Measurements from ENCODE around the gene UROC1. TPM values are rescaled to one million over a fixed set of nuclear protein-coding genes. Genes with fewer than 3 reads are reported as not detected.

Gene UROC1
- total RNA-seq, 1 donor from 2014 or later = not detected

DNA sequence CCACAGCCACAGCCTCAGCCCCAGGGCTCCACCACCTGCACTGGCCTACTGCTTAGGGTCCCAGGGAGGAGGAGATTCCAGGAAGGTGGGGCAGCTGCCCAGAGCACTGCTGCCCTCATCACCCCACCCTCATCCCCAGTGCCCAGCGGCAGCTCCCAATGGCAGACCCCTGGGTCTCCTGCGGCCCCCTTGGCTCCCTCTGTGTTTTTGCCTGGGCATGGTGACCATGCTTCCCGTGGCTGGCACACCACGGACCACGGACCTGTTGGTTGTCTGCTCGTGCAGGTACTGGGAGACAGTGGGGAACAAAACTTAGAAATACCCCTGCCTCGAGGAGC lies 9.1 kb upstream of the UROC1 start:
- peaks cover 20% of the 10 kb centered on the region for H3K27me3 Mint-ChIP-seq
- H3K36me3 Mint-ChIP-seq (ENCODE audit: low read depth) = no peaks in the 10 kb centered on the region
- ATAC-seq (ENCODE audit: low read depth) (no peak), DNase-seq (no peak)
- CTCF ChIA-PET = no interaction called here
- intact Hi-C loops (cut with micrococcal nuclease) = loop anchor here (10.0 kb wide), 2 partner anchors 128 to 228 kb away; partner anchors contain the start of gene TXNRD3
- POLR2A ChIA-PET = no interaction called here
- H3K27ac Mint-ChIP-seq = no peak overlapping the region
- H3K4me3 Mint-ChIP-seq = no peak overlapping the region
- H3K9me3 Mint-ChIP-seq = no peaks in the 10 kb centered on the region
- TF ChIP-seq, protein P1, sequence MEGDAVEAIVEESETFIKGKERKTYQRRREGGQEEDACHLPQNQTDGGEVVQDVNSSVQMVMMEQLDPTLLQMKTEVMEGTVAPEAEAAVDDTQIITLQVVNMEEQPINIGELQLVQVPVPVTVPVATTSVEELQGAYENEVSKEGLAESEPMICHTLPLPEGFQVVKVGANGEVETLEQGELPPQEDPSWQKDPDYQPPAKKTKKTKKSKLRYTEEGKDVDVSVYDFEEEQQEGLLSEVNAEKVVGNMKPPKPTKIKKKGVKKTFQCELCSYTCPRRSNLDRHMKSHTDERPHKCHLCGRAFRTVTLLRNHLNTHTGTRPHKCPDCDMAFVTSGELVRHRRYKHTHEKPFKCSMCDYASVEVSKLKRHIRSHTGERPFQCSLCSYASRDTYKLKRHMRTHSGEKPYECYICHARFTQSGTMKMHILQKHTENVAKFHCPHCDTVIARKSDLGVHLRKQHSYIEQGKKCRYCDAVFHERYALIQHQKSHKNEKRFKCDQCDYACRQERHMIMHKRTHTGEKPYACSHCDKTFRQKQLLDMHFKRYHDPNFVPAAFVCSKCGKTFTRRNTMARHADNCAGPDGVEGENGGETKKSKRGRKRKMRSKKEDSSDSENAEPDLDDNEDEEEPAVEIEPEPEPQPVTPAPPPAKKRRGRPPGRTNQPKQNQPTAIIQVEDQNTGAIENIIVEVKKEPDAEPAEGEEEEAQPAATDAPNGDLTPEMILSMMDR (IDR thresholded peaks at IDR 0.05) = no peak
- no peaks in the 10 kb centered on the region for H3K4me1 Mint-ChIP-seq

DNA sequence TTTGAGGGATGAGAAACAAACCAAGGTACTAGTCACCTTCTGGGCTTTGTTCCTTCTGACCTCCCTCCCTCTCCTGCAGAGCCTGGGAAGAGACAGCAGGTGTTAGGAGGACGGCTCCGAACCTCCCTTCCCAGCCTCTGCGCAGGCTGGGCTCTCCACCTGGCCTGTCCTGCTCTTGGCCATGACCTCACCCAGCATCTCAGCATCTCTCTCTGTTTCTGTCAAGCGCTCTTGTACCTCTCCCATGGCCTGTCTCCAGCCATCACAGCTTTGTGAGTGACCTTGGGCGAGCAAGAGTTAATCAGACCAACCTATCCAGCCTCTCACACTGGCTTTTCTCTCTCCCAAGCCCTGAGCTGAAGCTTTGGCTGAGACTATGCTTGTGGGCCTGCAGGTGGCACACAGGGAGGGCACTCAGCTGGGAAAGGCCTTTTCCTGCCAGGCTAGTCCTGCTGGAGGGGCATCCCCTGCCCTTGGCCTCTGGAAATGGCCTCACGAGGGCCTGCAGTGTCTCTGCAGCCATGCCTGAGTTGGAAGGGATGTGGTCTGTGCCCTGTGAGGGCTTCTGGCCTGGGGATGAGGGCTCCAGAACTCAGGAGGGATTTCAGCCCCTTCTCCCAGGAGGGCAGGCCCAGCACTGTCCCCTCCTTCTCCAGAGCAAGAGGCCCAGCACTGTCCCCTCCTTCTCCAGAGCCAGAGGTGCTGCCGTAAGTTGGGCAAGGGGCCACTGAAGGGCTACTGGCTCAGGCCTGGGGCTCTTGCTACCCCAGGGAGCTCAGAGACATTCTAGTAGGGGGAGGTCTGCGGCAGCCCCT lies 8.5 kb upstream of the UROC1 start:
- no peaks in the 10 kb centered on the region for H3K4me1 Mint-ChIP-seq
- ChIA-PET CTCF (no interaction called here), POLR2A (no interaction called here)
- DNase-seq = no peak
- intact Hi-C loops (cut with micrococcal nuclease) = loop anchor here (10.0 kb wide), 2 partner anchors 129 to 229 kb away; partner anchors contain the start of gene TXNRD3
- H3K9me3 Mint-ChIP-seq = no peaks in the 10 kb centered on the region
- no peak overlapping the region for H3K4me3 Mint-ChIP-seq
- peaks cover 20% of the 10 kb centered on the region for H3K27me3 Mint-ChIP-seq
- ATAC-seq (ENCODE audit: low read depth) = no peak
- no peaks in the 10 kb centered on the region for H3K36me3 Mint-ChIP-seq (ENCODE audit: low read depth)
- H3K27ac Mint-ChIP-seq = no peak overlapping the region
- TF ChIP-seq, protein P1 (IDR thresholded peaks at IDR 0.05) = no peak

DNA sequence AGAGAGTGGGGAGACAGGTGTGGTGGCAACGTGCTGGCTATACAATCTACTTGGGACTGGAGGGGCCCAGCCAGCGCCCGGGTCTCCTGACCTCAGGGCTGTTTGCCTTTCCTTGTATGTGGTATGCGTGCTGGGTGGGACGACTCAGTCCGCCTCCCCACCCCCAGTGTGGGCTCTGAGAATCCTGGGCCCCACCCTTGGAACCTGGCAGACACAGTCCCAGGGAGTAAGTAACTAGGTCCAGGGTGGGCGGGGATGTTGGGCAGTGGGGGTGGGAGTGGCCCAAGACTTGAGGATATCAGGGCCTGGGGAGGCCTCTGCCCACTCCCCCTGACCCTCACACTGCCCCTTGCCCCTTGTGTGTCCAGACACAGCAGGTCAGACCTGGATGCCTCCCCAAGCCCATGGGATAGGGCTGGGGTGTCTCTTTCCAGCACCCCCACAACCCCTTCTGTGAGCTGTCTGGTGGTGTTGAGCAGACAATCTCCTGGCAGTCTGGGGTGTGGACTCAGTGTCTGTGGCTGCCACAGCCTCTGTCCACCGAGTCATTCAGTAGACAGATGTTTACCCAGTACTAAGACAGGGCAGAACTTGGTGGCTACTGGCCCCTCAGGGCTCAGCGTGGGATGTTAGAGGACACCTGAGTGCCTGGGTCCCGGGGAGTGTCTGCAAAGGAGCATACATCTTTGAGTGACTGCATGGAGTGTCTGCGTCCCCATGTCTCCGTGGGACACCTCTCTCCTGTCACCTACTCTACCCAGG lies 7.7 kb upstream of the UROC1 start:
- intact Hi-C loops (cut with micrococcal nuclease) = loop anchor here (10.0 kb wide), 2 partner anchors 130 to 230 kb away; partner anchors contain the start of gene TXNRD3
- Mint-ChIP-seq H3K4me1 (no peaks in the 10 kb centered on the region), H3K27me3 (peaks cover 23% of the 10 kb centered on the region), H3K36me3 (ENCODE audit: low read depth) (no peaks in the 10 kb centered on the region), H3K9me3 (no peaks in the 10 kb centered on the region), H3K4me3 (no peak overlapping the region), H3K27ac (no peak overlapping the region)
- ATAC-seq (ENCODE audit: low read depth) = no peak
- no peak for DNase-seq
- POLR2A ChIA-PET = no interaction called here
- TF ChIP-seq, protein P1 (IDR thresholded peaks at IDR 0.05) = no peak
- CTCF ChIA-PET = interaction anchor here (3.7 kb wide), 1 partner anchor 1023 kb away, joined by 47 read pairs; no protein-coding TSS in a partner anchor

DNA sequence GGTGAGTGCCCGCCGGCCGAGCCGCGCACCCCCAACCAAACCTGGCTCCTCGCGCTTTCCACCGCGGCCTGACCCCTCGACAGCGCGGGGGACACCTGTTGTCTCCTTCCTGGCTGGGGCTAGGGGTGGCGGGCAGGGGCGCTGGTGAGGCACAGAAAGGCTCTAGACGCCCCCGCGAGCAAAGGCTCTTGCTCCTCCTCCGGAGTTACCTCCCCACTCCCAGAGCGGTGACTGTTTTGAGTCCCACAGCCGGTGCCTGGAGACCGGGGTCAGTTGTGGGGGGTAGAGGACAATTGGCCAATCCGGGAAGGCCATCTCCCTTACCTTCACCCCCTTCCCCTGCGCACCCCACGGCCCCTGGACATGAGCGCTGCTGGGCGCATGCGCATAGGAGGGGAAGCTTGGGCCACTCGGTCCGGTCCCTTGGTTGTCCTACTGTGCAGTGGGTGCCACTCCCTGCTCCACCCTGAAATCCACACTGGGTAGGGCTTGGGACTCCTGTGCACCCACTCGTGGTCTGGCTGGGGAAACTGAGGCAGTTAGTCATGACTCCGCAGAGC lies 6.9 kb upstream of the UROC1 start:
- Mint-ChIP-seq H3K4me3 (no peak overlapping the region), H3K9me3 (no peaks in the 10 kb centered on the region), H3K27me3 (peaks cover 24% of the 10 kb centered on the region), H3K36me3 (ENCODE audit: low read depth) (no peaks in the 10 kb centered on the region), H3K27ac (no peak overlapping the region), H3K4me1 (no peaks in the 10 kb centered on the region)
- TF ChIP-seq, protein P1 (IDR thresholded peaks at IDR 0.05) = no peak
- DNase-seq = no peak
- no peak for ATAC-seq (ENCODE audit: low read depth)
- POLR2A ChIA-PET = no interaction called here
- CTCF ChIA-PET = interaction anchor here (3.7 kb wide), 1 partner anchor 1024 kb away, joined by 47 read pairs; no protein-coding TSS in a partner anchor
- intact Hi-C loops (cut with micrococcal nuclease) = loop anchor here (10.0 kb wide), 2 partner anchors 130 to 230 kb away; partner anchors contain the start of gene TXNRD3
